Measurements from ENCODE around the gene TTC24. TPM values are rescaled to one million over a fixed set of nuclear protein-coding genes. Genes with fewer than 3 reads are reported as not detected.

Gene TTC24
- total and polyA plus RNA-seq, 2 experiments from 2014 or later: not detected

GRCh38 chr1:156584813-156585212 lies 5.3 kb downstream of the TTC24 start (continued):
- TF ChIP-seq REST (IDR thresholded peaks at IDR 0.05; ENCODE audit: unreplicated experiment): no peak
- TF ChIP-seq, protein P1, sequence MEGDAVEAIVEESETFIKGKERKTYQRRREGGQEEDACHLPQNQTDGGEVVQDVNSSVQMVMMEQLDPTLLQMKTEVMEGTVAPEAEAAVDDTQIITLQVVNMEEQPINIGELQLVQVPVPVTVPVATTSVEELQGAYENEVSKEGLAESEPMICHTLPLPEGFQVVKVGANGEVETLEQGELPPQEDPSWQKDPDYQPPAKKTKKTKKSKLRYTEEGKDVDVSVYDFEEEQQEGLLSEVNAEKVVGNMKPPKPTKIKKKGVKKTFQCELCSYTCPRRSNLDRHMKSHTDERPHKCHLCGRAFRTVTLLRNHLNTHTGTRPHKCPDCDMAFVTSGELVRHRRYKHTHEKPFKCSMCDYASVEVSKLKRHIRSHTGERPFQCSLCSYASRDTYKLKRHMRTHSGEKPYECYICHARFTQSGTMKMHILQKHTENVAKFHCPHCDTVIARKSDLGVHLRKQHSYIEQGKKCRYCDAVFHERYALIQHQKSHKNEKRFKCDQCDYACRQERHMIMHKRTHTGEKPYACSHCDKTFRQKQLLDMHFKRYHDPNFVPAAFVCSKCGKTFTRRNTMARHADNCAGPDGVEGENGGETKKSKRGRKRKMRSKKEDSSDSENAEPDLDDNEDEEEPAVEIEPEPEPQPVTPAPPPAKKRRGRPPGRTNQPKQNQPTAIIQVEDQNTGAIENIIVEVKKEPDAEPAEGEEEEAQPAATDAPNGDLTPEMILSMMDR (conservative IDR thresholded peaks at IDR 0.05; ENCODE audit: low read depth in 2 of 2): peak; percentile 74 to 85

GRCh38 chr1:156586323-156586722 lies 6.8 kb downstream of the TTC24 start:
- H4K20me1 ChIP-seq (replicated peaks; ENCODE audit: insufficient read depth): no peaks in the 10 kb centered on the region
- no peaks in the 10 kb centered on the region; the same call in 2 of the 3 replicates for H3K36me3 Mint-ChIP-seq (ENCODE audit: low read depth)
- no peaks in the 10 kb centered on the region for H3K27me3 ChIP-seq (ENCODE audit: insufficient read depth)
- no peaks in the 10 kb centered on the region; the same call in 2 of the 3 replicates for H3K9me3 Mint-ChIP-seq
- H3K4me3 Mint-ChIP-seq: no peak overlapping the region
- 0 out of 2 replicates have a peak, but pooled peaks cover 3% of the 10 kb centered on the region for H3K9me2 ChIP-seq (ENCODE audit: insufficient read depth)
- H3K36me3 ChIP-seq (ENCODE audit: insufficient read depth): no peaks in the 10 kb centered on the region
- H3K27me3 Mint-ChIP-seq (ENCODE audit: insufficient read depth, low read depth, poor library complexity): peaks cover 8% of the 10 kb centered on the region
- no peak overlapping the region for H3K27ac ChIP-seq (ENCODE audit: low read depth)
- no peak for ATAC-seq
- H3K27ac Mint-ChIP-seq: no peak overlapping the region
- H3K4me2 ChIP-seq: no peak overlapping the region
- H3K4me1 ChIP-seq (ENCODE audit: insufficient read depth): peaks cover 17% of the 10 kb centered on the region
- H3K4me3 ChIP-seq: no peak overlapping the region
- no peak overlapping the region for H2AFZ ChIP-seq
- H3F3A ChIP-seq (replicated peaks; ENCODE audit: low read depth): 0 out of 2 replicates have a peak, but pooled peaks cover 4% of the 10 kb centered on the region
- H3K4me1 Mint-ChIP-seq: peaks cover 33% of the 10 kb centered on the region
- no peak for DNase-seq (ENCODE audit: low spot score)
- H3K79me2 ChIP-seq (replicated peaks; ENCODE audit: insufficient read depth): no peaks in the 10 kb centered on the region
- TF ChIP-seq EZH2phosphoT487 (IDR thresholded peaks at IDR 0.05; ENCODE audit: unreplicated experiment) (no peak), NANOG (IDR thresholded peaks at IDR 0.05; ENCODE audit: borderline replicate concordance) (no peak), REST (IDR thresholded peaks at IDR 0.05; ENCODE audit: unreplicated experiment) (no peak), ZNF114 (CRISPR knock-in tag; IDR thresholded peaks at IDR 0.05) (no peak), CREB1 (CRISPR knock-in tag; IDR thresholded peaks at IDR 0.05; ENCODE audit: low read depth) (no peak)
- TF ChIP-seq, protein P2, sequence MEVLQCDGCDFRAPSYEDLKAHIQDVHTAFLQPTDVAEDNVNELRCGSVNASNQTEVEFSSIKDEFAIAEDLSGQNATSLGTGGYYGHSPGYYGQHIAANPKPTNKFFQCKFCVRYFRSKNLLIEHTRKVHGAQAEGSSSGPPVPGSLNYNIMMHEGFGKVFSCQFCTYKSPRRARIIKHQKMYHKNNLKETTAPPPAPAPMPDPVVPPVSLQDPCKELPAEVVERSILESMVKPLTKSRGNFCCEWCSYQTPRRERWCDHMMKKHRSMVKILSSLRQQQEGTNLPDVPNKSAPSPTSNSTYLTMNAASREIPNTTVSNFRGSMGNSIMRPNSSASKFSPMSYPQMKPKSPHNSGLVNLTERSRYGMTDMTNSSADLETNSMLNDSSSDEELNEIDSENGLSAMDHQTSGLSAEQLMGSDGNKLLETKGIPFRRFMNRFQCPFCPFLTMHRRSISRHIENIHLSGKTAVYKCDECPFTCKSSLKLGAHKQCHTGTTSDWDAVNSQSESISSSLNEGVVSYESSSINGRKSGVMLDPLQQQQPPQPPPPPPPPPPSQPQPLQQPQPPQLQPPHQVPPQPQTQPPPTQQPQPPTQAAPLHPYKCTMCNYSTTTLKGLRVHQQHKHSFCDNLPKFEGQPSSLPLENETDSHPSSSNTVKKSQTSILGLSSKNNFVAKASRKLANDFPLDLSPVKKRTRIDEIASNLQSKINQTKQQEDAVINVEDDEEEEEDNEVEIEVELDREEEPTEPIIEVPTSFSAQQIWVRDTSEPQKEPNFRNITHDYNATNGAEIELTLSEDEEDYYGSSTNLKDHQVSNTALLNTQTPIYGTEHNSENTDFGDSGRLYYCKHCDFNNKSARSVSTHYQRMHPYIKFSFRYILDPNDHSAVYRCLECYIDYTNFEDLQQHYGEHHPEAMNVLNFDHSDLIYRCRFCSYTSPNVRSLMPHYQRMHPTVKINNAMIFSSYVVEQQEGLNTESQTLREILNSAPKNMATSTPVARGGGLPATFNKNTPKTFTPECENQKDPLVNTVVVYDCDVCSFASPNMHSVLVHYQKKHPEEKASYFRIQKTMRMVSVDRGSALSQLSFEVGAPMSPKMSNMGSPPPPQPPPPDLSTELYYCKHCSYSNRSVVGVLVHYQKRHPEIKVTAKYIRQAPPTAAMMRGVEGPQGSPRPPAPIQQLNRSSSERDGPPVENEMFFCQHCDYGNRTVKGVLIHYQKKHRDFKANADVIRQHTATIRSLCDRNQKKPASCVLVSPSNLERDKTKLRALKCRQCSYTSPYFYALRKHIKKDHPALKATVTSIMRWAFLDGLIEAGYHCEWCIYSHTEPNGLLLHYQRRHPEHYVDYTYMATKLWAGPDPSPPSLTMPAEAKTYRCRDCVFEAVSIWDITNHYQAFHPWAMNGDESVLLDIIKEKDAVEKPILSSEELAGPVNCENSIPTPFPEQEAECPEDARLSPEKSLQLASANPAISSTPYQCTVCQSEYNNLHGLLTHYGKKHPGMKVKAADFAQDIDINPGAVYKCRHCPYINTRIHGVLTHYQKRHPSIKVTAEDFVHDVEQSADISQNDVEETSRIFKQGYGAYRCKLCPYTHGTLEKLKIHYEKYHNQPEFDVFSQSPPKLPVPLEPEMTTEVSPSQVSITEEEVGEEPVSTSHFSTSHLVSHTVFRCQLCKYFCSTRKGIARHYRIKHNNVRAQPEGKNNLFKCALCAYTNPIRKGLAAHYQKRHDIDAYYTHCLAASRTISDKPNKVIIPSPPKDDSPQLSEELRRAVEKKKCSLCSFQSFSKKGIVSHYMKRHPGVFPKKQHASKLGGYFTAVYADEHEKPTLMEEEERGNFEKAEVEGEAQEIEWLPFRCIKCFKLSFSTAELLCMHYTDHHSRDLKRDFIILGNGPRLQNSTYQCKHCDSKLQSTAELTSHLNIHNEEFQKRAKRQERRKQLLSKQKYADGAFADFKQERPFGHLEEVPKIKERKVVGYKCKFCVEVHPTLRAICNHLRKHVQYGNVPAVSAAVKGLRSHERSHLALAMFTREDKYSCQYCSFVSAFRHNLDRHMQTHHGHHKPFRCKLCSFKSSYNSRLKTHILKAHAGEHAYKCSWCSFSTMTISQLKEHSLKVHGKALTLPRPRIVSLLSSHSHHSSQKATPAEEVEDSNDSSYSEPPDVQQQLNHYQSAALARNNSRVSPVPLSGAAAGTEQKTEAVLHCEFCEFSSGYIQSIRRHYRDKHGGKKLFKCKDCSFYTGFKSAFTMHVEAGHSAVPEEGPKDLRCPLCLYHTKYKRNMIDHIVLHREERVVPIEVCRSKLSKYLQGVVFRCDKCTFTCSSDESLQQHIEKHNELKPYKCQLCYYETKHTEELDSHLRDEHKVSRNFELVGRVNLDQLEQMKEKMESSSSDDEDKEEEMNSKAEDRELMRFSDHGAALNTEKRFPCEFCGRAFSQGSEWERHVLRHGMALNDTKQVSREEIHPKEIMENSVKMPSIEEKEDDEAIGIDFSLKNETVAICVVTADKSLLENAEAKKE (CRISPR knock-in tag; IDR thresholded peaks at IDR 0.05): no peak
